Mucosa of rectum (tissue), 2 donors: ENCODE results near the gene MBTD1.

ENCODE experiments used
- H3K27ac ChIP-seq, 2 donors: one replicate each; pipeline ENCODE4 v1.7.0; 2013; ENCODE audit warnings: inconsistent platforms in 2 of 2, low read depth in 2 of 2, low read length in 2 of 2
- H3K27me3 ChIP-seq, 2 donors: one replicate each; pipeline ENCODE4 v1.7.0; 2013; ENCODE audit warnings: low read length in 2 of 2; ENCODE audit not compliant: control insufficient read depth in 2 of 2, insufficient read depth in 2 of 2
- H3K36me3 ChIP-seq, 2 donors: one replicate each; pipeline ENCODE4 v1.7.0; 2013; ENCODE audit warnings: low read length in 2 of 2; ENCODE audit not compliant: control insufficient read depth in 2 of 2, insufficient read depth in 2 of 2
- H3K4me1 ChIP-seq, 2 donors: one replicate each; pipeline ENCODE4 v1.7.0; 2013; ENCODE audit warnings: low read length in 2 of 2, mild to moderate bottlenecking in 1 of 2; ENCODE audit not compliant: control insufficient read depth in 2 of 2, insufficient read depth in 2 of 2
- H3K4me3 ChIP-seq, 2 donors: one replicate each; pipeline ENCODE4 v1.7.0; 2013; ENCODE audit warnings: low read length in 2 of 2
- H3K9ac ChIP-seq, 2 donors: one replicate each; pipeline ENCODE4 v1.7.0; 2013; ENCODE audit warnings: low read length in 2 of 2, low read depth in 1 of 2, mild to moderate bottlenecking in 1 of 2
- H3K9me3 ChIP-seq, 2 donors: one replicate each; pipeline ENCODE4 v1.7.0; 2013; ENCODE audit warnings: low read length in 2 of 2; ENCODE audit not compliant: control insufficient read depth in 2 of 2
- donor health status: healthy.
- donor health status: Normal muscosa, but diverticular disease.

Gene MBTD1

DNA sequence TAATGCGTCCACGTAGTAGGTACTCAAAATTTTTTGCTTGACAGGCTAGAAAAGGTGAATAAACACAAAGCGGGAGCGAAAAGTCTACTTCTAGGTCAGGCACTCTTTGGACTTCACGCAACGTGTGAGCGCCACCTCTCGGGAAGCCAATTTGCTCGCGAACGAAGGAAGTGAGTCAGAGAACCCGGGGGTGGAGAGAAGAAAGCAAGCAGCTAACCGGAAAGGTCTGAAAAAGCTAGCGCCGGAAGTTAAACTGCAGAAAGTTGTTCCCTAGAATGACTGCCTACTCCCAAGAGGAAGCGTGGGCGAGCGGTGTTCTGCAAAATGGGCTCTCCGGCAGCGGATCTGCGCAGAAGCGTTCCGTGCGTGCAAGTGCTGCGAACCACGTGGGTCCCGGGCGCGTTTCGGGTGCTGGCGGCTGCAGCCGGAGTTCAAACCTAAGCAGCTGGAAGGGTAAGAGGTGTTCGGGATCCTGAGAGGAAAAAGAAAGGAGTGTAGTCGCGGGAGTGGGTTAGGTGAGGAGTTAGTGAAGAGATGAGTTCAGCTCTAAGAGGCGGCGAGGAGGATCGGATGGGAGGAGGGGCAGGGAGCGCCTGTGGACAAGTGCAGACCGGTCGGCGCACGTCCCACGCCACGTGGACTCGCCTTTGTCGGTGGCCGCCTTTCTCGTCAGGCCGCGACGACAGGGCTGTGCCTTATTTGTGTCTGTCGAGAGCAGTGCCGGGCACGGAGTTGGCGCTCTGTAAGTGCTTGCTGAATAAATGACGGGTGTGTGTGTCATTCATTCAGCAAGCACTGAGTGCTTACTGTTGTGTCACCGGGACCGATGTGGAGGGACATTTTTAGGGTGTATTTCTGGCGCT lies 106.4 kb downstream of the MBTD1 start, which contains the start of gene NME1:
Gene NME1, plus strand, starts transcription at position 350 of the 863 bp plus-strand sequence. CDS start 2,096 bp downstream, outside the sequence.
- H3K9me3 ChIP-seq = no peaks in the 10 kb centered on the region
- H3K4me3 ChIP-seq = peak within 1 kb of the TSS; percentile 76 to 94
- peak within 1 kb of the TSS; percentile 80 to 92 for H3K27ac ChIP-seq
- peaks cover 12 to 16% of the 10 kb centered on the region in 2 donors for H3K4me1 ChIP-seq
- peaks cover 0 to 7% of the 10 kb centered on the region in 2 donors for H3K36me3 ChIP-seq
- peak within 1 kb of the TSS; percentile 74 to 93 for H3K9ac ChIP-seq
- H3K27me3 ChIP-seq = no peaks in the 10 kb centered on the region

DNA sequence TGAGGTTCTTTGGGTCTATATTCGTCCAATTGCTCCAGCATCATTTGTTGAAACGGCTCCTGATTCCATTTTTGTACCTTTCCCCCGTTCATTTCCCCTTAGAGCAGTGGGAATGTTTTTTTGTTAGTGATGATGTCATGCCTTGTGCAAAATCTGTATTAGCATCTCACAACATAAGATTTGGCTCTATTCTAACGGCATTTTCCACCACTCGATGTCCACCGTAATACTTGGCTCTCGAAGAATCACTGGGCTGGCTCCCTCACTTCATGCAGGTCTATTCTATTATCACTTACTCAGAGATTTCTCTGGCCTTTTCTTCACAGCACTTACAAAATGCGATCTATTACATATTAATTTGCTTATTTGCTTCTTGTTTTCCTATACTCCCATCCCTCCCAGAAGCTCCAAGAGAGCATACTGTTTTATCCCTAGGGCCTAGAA lies 107.1 kb downstream of the MBTD1 start:
- H3K36me3 ChIP-seq = peaks cover 0 to 7% of the 10 kb centered on the region in 2 donors
- peak overlapping the region; percentile 57 to 94 for H3K4me3 ChIP-seq
- no peaks in the 10 kb centered on the region for H3K27me3 ChIP-seq
- H3K27ac ChIP-seq = peak overlapping the region; percentile 80 to 92
- H3K4me1 ChIP-seq = peaks cover 12 to 16% of the 10 kb centered on the region in 2 donors
- H3K9ac ChIP-seq = peak overlapping the region; percentile 74 to 93
- no peaks in the 10 kb centered on the region for H3K9me3 ChIP-seq

DNA sequence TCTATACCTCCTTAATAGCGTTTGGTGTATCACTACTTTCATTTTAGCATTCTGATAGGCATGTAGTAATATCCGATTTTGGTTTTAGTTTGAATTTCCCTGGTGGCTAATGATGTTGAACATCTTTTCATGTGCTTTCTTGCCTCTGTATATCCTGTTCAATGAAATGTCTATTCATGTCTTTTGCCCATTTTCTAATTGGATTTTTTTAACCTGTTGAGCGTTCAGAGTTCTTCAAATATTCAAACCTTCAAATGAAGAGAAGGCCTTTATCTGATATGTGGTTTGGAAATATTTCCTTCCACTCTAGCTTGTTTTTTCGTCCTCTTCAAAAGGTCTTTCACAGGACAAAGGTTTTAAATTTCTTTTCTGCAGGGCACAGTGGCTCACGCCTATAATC lies 108.9 kb downstream of the MBTD1 start:
- no peaks in the 10 kb centered on the region for H3K9me3 ChIP-seq
- H3K27me3 ChIP-seq = no peaks in the 10 kb centered on the region
- no peak overlapping the region for H3K27ac ChIP-seq
- H3K4me3 ChIP-seq = no peak overlapping the region
- peaks cover 12 to 16% of the 10 kb centered on the region in 2 donors for H3K4me1 ChIP-seq
- no peak overlapping the region for H3K9ac ChIP-seq
- no peaks in the 10 kb centered on the region for H3K36me3 ChIP-seq

DNA sequence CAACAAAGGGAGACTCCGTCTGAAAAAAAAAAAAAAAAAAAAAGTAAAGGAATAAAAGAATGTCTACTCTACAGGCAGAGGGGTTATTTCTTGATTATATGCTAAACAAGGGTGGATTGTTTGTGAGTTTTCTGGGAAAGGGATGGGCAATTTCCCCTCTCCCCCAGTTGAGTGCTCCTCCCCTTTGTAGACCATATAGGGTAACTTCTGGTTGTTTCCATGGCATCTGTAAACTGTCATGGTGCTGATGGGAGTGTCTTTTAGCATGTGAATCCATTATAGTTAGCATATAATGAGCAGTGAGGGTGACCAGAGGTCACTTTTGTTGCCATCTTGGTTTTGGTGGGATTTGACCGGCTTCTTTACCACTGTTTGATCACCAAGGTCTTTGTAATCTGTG lies 110.7 kb downstream of the MBTD1 start:
- H3K4me1 ChIP-seq = peaks cover 4 to 10% of the 10 kb centered on the region in 2 donors
- H3K4me3 ChIP-seq = no peak overlapping the region
- H3K9me3 ChIP-seq = no peaks in the 10 kb centered on the region
- H3K36me3 ChIP-seq = no peaks in the 10 kb centered on the region
- no peak overlapping the region for H3K27ac ChIP-seq
- no peak overlapping the region for H3K9ac ChIP-seq
- H3K27me3 ChIP-seq = no peaks in the 10 kb centered on the region

DNA sequence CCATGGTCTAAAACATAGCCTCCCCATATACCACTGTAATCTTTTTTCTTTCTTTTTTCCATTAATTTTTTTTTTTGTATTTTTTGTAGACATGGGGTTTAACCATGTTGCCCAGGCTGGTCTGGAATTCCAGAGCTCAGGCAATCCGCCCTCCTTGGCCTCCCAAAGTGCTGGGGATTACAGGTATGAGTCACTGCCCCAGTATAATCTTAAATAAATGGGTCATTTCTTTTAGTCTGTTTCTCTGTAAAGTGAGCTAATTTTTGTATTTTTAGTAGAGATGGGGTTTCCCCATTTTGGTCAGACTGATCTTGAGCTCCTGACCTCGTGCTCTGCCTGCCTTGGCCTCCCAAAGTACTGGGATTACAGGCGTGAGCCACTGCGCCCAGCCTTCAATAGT lies 112.2 kb downstream of the MBTD1 start:
- no peaks in the 10 kb centered on the region for H3K9me3 ChIP-seq
- H3K27me3 ChIP-seq = no peaks in the 10 kb centered on the region
- no peak overlapping the region for H3K4me3 ChIP-seq
- H3K4me1 ChIP-seq = peaks cover 2% of the 10 kb centered on the region in 2 donors
- H3K27ac ChIP-seq = no peak overlapping the region
- H3K9ac ChIP-seq = no peak overlapping the region
- no peaks in the 10 kb centered on the region for H3K36me3 ChIP-seq

DNA sequence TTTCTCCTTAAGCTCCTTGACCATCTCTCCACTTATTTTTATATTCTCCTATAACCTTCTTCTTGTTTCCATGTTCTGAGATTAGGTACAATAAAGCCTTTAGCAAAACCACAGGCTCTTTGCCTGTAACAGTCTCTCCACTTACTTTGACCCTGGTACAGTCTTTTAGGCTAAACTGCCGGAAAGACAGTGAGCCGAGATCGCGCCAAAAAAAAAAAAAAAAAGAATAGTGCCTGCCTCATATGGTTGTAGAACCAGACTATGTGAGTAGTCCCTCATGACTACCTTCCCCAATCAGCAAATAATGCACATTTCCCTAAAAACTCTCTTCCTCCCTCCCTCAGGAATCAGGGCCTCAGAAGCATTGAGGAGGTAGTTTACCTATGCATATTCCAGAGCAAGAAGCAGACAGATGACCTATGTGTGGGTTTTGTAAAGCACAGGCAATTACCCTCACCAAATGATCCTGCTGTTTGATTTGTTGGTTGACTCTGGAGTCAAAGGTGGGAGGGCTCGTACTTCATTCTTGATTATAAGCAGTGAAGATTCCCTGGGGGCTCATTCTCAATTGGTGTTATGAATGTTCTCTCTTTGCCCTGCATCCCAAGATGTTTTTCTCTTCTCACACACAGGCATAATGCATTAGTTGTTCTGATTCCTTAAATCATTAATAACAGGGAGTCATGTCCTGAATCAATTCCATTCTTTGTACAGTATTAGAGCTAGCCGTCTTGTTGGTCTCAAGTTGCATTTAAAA lies 115.4 kb downstream of the MBTD1 start:
- Histone ChIP-seq H3K27ac (no peak overlapping the region), H3K4me1 (no peaks in the 10 kb centered on the region), H3K4me3 (no peak overlapping the region), H3K27me3 (no peaks in the 10 kb centered on the region), H3K9ac (no peak overlapping the region), H3K9me3 (no peaks in the 10 kb centered on the region), H3K36me3 (no peaks in the 10 kb centered on the region)

DNA sequence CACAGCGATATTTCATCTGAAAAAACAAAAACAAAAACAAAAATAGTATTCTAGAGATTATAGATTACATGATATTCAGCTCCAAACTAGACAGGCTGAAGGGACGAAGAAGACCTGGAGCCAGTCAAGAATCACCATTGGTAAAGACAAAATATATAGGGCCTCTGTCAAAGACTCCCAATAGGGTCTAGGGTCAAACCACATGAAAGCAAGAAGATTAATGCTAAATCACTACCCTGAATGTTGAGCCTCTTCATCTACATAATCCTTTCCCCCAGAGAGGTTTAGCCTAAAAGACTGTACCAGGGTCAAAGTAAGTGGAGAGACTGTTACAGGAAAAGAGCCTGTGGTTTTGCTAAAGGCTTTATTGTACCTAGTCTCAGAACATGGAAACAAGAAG lies 117.3 kb downstream of the MBTD1 start:
- no peak overlapping the region for H3K4me3 ChIP-seq
- no peak overlapping the region for H3K27ac ChIP-seq
- no peaks in the 10 kb centered on the region for H3K4me1 ChIP-seq
- no peak overlapping the region for H3K9ac ChIP-seq
- no peaks in the 10 kb centered on the region for H3K27me3 ChIP-seq
- no peaks in the 10 kb centered on the region for H3K36me3 ChIP-seq
- no peaks in the 10 kb centered on the region for H3K9me3 ChIP-seq

DNA sequence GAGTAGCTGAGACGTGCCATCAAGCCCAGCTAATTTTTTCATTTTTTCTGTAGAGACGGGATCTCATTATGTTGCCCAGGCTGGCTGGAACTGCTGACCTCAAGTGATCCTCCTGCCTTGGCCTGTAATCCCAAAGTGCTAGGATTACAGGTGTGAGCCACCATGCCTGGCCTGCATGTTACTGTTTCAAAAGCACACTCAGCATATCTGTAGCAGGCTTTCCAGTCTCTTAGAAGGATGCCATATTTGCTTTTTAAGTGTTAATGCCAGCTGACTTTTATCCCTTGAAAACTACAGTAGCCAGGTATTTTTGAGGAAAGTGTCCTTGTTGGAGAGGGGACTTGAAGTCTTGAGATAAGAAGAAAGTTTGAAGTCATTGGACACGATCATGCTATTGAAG lies 123.9 kb downstream of the MBTD1 start:
- Histone ChIP-seq H3K9me3 (no peaks in the 10 kb centered on the region), H3K36me3 (no peaks in the 10 kb centered on the region), H3K27ac (no peak overlapping the region), H3K27me3 (no peaks in the 10 kb centered on the region), H3K4me3 (no peak overlapping the region), H3K4me1 (peaks cover 0 to 10% of the 10 kb centered on the region in 2 donors), H3K9ac (no peak overlapping the region)

DNA sequence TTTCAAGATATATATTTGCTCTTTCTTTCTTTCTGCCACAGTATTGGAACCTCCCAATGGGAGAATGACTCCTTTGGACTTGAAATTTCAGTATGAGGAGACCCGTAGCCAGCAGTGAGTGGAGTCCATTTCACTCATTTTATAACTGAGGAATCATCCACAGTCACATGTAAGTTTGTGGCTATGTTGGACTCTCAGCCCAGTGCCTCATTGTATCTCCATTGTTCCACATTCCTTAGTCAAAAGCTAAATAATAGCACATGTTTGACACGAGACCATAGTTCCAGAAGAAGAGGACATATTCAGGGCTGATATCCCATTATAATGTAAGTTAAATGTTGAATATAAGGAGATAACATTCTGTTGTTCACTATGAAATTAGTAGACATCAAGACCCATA lies 126.5 kb downstream of the MBTD1 start:
- Histone ChIP-seq H3K36me3 (no peaks in the 10 kb centered on the region), H3K27me3 (no peaks in the 10 kb centered on the region), H3K9ac (no peak overlapping the region), H3K4me1 (peaks cover 0 to 10% of the 10 kb centered on the region in 2 donors), H3K4me3 (no peak overlapping the region), H3K27ac (peak overlapping the region in 1 of 2 donors; percentile 21), H3K9me3 (no peaks in the 10 kb centered on the region)

DNA sequence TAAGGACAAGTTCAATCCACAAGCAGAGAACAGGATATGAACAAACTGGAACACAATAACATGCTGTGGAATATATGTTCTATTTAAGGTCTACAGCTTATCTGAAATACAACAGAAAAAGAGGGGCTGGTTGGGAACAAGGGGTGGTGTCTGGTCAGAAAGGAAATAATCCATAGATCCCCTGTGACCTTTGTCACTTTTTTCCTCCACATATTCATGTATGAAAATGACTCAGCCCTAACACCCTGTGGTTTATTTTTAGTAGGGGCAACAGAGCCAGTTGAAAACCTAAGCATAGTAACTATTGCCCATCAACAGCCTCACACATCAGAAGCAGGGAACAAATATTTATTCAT lies 126.9 kb downstream of the MBTD1 start:
- Histone ChIP-seq H3K27ac (peak overlapping the region in 1 of 2 donors; percentile 29), H3K36me3 (no peaks in the 10 kb centered on the region), H3K9ac (no peak overlapping the region), H3K27me3 (no peaks in the 10 kb centered on the region), H3K9me3 (no peaks in the 10 kb centered on the region), H3K4me1 (peaks cover 1 to 10% of the 10 kb centered on the region in 2 donors), H3K4me3 (no peak overlapping the region)
